HCT116 (cell line): ENCODE results near the gene PRSS36.
"Not testable (repeated sequence)": the region's sequence is repeated elsewhere in the genome, so short reads cannot be mapped to it uniquely, and the experiment has no call there.

ENCODE experiments used
- CEBPB ChIP-seq: IDR thresholded peaks from 2 replicates; pipeline ENCODE4 v1.6.1; 2012; ENCODE audit warnings: low read depth
- EZH2 ChIP-seq: fragments of 200-600 bp; sonication (generic); IDR thresholded peaks from 2 replicates; pipeline ENCODE4 v1.6.1; 2017; ENCODE audit warnings: antibody characterized with exemption, mixed run types
- JUND ChIP-seq: IDR thresholded peaks from 2 replicates; pipeline ENCODE4 v1.6.1; 2012
- POLR2A ChIP-seq: IDR thresholded peaks from 2 replicates; pipeline ENCODE4 v1.7.0; 2011; ENCODE audit warnings: borderline replicate concordance; ENCODE audit not compliant: insufficient read depth, insufficient read length; ENCODE audit errors: extremely low read depth
- POLR2AphosphoS5 ChIP-seq: IDR thresholded peaks from 2 replicates; pipeline ENCODE4 v1.6.1; 2011; ENCODE audit warnings: mild to moderate bottlenecking, low read depth, low read length, moderate library complexity
- TCF7L2 ChIP-seq: IDR thresholded peaks from 2 replicates; pipeline ENCODE4 v1.7.0; 2011; ENCODE audit warnings: borderline replicate concordance, inconsistent platforms; ENCODE audit not compliant: insufficient read depth, insufficient read length; ENCODE audit errors: extremely low read depth
- YY1 ChIP-seq: IDR thresholded peaks from 2 replicates; pipeline ENCODE4 v1.6.1; 2011; ENCODE audit warnings: low read length, low read depth, moderate library complexity, mild to moderate bottlenecking; ENCODE audit not compliant: insufficient replicate concordance; ENCODE audit errors: extremely low read depth
- ZFX ChIP-seq: fragments of 450-650 bp; IDR thresholded peaks from 2 replicates; pipeline ENCODE4 v1.6.1; 2017
- TF ChIP-seq, protein P1 (sequence below), 3 experiments: fragments of 200-600 bp in 1 of 3; sonication (generic) in 1 of 3; IDR thresholded peaks in 2 of 3; conservative IDR thresholded peaks in 1 of 3; 2 replicates each; pipeline ENCODE4 v1.5.1; 2012 to 2017; ENCODE audit warnings: low read depth in 2 of 3, low read length in 2 of 3, antibody characterized with exemption in 1 of 3, borderline replicate concordance in 1 of 3, control low read depth in 1 of 3, mild to moderate bottlenecking in 1 of 3, mixed read lengths in 1 of 3, mixed run types in 1 of 3, moderate library complexity in 1 of 3; ENCODE audit not compliant: insufficient read depth in 1 of 3
- TF ChIP-seq, protein P2 (sequence below): IDR thresholded peaks from 2 replicates; pipeline ENCODE4 v1.6.1; 2012; ENCODE audit warnings: low read depth
- TF ChIP-seq, protein P3 (sequence below): IDR thresholded peaks from 2 replicates; pipeline ENCODE4 v1.6.1; 2012
- TF ChIP-seq, protein P4 (sequence below): IDR thresholded peaks from 2 replicates; pipeline ENCODE4 v1.6.1; 2012

DNA sequence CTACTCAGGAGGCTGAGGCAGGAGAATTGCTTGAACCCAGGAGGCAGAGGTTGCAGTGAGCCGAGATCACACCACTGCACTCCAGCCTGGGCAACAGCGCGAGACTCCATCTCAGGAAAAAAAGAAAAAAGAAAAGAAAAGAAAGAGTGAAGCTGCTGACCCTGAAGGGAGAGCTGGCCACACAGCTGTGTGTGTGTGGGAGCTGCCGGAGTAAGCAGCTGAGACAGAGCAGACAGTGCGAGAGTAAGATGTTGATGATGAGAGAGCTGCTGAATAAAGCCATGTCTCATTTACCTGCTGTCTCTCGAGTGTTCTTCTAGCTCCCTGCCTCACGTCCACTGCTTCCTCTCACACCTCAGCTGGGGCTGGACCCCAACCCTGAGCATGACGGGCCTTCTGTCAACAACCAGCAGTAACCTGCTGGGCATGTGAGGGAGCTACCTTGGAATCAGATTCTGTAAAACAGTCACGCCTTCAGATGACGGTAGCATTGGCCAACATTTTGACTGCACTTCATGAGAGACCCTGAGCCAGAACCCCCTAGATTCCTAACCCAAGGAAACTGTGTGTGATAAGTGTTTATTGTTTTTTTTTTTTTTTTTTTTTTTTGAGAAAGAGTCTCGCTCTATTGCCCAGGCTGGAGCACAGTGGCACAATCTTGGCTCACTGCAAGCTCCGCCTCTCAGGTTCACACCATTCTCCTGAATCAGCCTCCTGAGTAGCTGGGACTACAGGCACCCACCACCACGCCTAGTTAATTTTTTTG, 48.8 kb downstream of the PRSS36 start:
- TF ChIP-seq CEBPB, ZFX, POLR2A, JUND, TCF7L2, EZH2, POLR2AphosphoS5, YY1: not testable (repeated sequence)
- TF ChIP-seq, protein P1, sequence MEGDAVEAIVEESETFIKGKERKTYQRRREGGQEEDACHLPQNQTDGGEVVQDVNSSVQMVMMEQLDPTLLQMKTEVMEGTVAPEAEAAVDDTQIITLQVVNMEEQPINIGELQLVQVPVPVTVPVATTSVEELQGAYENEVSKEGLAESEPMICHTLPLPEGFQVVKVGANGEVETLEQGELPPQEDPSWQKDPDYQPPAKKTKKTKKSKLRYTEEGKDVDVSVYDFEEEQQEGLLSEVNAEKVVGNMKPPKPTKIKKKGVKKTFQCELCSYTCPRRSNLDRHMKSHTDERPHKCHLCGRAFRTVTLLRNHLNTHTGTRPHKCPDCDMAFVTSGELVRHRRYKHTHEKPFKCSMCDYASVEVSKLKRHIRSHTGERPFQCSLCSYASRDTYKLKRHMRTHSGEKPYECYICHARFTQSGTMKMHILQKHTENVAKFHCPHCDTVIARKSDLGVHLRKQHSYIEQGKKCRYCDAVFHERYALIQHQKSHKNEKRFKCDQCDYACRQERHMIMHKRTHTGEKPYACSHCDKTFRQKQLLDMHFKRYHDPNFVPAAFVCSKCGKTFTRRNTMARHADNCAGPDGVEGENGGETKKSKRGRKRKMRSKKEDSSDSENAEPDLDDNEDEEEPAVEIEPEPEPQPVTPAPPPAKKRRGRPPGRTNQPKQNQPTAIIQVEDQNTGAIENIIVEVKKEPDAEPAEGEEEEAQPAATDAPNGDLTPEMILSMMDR (IDR thresholded peaks at IDR 0.05 in 2 of 3, conservative IDR thresholded peaks at IDR 0.05 in 1 of 3; ENCODE audit: borderline replicate concordance in 1 of 3, insufficient read depth in 1 of 3, low read depth in 2 of 3, low read length in 2 of 3), result not testable (repeated sequence)
- TF ChIP-seq, protein P2, sequence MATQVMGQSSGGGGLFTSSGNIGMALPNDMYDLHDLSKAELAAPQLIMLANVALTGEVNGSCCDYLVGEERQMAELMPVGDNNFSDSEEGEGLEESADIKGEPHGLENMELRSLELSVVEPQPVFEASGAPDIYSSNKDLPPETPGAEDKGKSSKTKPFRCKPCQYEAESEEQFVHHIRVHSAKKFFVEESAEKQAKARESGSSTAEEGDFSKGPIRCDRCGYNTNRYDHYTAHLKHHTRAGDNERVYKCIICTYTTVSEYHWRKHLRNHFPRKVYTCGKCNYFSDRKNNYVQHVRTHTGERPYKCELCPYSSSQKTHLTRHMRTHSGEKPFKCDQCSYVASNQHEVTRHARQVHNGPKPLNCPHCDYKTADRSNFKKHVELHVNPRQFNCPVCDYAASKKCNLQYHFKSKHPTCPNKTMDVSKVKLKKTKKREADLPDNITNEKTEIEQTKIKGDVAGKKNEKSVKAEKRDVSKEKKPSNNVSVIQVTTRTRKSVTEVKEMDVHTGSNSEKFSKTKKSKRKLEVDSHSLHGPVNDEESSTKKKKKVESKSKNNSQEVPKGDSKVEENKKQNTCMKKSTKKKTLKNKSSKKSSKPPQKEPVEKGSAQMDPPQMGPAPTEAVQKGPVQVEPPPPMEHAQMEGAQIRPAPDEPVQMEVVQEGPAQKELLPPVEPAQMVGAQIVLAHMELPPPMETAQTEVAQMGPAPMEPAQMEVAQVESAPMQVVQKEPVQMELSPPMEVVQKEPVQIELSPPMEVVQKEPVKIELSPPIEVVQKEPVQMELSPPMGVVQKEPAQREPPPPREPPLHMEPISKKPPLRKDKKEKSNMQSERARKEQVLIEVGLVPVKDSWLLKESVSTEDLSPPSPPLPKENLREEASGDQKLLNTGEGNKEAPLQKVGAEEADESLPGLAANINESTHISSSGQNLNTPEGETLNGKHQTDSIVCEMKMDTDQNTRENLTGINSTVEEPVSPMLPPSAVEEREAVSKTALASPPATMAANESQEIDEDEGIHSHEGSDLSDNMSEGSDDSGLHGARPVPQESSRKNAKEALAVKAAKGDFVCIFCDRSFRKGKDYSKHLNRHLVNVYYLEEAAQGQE, result not testable (repeated sequence)
- TF ChIP-seq, protein P3, sequence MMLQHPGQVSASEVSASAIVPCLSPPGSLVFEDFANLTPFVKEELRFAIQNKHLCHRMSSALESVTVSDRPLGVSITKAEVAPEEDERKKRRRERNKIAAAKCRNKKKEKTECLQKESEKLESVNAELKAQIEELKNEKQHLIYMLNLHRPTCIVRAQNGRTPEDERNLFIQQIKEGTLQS, result not testable (repeated sequence)
- TF ChIP-seq, protein P4, sequence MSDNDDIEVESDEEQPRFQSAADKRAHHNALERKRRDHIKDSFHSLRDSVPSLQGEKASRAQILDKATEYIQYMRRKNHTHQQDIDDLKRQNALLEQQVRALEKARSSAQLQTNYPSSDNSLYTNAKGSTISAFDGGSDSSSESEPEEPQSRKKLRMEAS, result not testable (repeated sequence)
